Measurements from ENCODE around the gene CDK19. TPM values are rescaled to one million over a fixed set of nuclear protein-coding genes. Genes with fewer than 3 reads are reported as not detected.

CDK19 gene
- total RNA-seq, 1 donor from 2014 or later, result 34.4 TPM

GRCh38 chr6:110561008-110561396, 254.3 kb downstream of the CDK19 start:
- Histone ChIP-seq H3K27ac (no peak overlapping the region), H3K4me1 (no peaks in the 10 kb centered on the region)

GRCh38 chr6:110560239-110561007, 254.8 kb downstream of the CDK19 start:
- Histone ChIP-seq H3K27me3 (no peaks in the 10 kb centered on the region), H3K4me2 (no peak overlapping the region), H3K4me1 (no peaks in the 10 kb centered on the region), H3K9ac (no peak overlapping the region), H2AFZ (replicated peaks) (no peak overlapping the region), H3K27ac (no peak overlapping the region), H3K36me3 (no peaks in the 10 kb centered on the region), H4K20me1 (ENCODE audit: low read depth) (no peaks in the 10 kb centered on the region), H3K79me2 (ENCODE audit: low read depth) (no peaks in the 10 kb centered on the region), H3K9me3 (ENCODE audit: low read depth) (no peaks in the 10 kb centered on the region), H3K4me3 (no peak overlapping the region), H3F3A (ENCODE audit: low read depth) (no peaks in the 10 kb centered on the region)
- no peak overlapping the region for H3K27ac Mint-ChIP-seq
- H3K27me3 Mint-ChIP-seq (ENCODE audit: insufficient read depth, low read depth), result peaks cover 3% of the 10 kb centered on the region
- peaks cover 2% of the 10 kb centered on the region for H3K9me3 Mint-ChIP-seq
- H3K36me3 Mint-ChIP-seq, result no peaks in the 10 kb centered on the region
- peaks cover 2% of the 10 kb centered on the region for H3K4me1 Mint-ChIP-seq
- TF ChIP-seq, protein P1, sequence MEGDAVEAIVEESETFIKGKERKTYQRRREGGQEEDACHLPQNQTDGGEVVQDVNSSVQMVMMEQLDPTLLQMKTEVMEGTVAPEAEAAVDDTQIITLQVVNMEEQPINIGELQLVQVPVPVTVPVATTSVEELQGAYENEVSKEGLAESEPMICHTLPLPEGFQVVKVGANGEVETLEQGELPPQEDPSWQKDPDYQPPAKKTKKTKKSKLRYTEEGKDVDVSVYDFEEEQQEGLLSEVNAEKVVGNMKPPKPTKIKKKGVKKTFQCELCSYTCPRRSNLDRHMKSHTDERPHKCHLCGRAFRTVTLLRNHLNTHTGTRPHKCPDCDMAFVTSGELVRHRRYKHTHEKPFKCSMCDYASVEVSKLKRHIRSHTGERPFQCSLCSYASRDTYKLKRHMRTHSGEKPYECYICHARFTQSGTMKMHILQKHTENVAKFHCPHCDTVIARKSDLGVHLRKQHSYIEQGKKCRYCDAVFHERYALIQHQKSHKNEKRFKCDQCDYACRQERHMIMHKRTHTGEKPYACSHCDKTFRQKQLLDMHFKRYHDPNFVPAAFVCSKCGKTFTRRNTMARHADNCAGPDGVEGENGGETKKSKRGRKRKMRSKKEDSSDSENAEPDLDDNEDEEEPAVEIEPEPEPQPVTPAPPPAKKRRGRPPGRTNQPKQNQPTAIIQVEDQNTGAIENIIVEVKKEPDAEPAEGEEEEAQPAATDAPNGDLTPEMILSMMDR (IDR thresholded peaks at IDR 0.05), result no peak
- TF ChIP-seq EZH2phosphoT487 (IDR thresholded peaks at IDR 0.05) (no peak), EZH2 (IDR thresholded peaks at IDR 0.05) (no peak)
- no peak overlapping the region for H3K4me3 Mint-ChIP-seq
- DNase-seq (ENCODE audit: low spot score), result no peak

More at GRCh38 chr6:110561008-110561396, 254.3 kb downstream of the CDK19 start:
- no peak overlapping the region for H3K9ac ChIP-seq
- H3K4me3 ChIP-seq, result no peak overlapping the region
- no peaks in the 10 kb centered on the region for H3F3A ChIP-seq (ENCODE audit: low read depth)
- no peaks in the 10 kb centered on the region for H3K36me3 Mint-ChIP-seq
- no peaks in the 10 kb centered on the region for H4K20me1 ChIP-seq (ENCODE audit: low read depth)
- H3K4me3 Mint-ChIP-seq, result no peak overlapping the region
- H3K9me3 ChIP-seq (ENCODE audit: low read depth), result no peaks in the 10 kb centered on the region
- H3K36me3 ChIP-seq, result no peaks in the 10 kb centered on the region
- no peak overlapping the region for H3K4me2 ChIP-seq
- H3K27me3 Mint-ChIP-seq (ENCODE audit: insufficient read depth, low read depth), result peaks cover 3% of the 10 kb centered on the region
- TF ChIP-seq EZH2phosphoT487 (IDR thresholded peaks at IDR 0.05), result no peak
- TF ChIP-seq, protein P1 (IDR thresholded peaks at IDR 0.05), result no peak
- TF ChIP-seq EZH2 (IDR thresholded peaks at IDR 0.05), result no peak
- no peaks in the 10 kb centered on the region for H3K27me3 ChIP-seq
- H2AFZ ChIP-seq (replicated peaks), result no peak overlapping the region
- no peaks in the 10 kb centered on the region for H3K79me2 ChIP-seq (ENCODE audit: low read depth)
- no peak for DNase-seq (ENCODE audit: low spot score)
- peaks cover 4% of the 10 kb centered on the region for H3K4me1 Mint-ChIP-seq
- H3K27ac Mint-ChIP-seq, result no peak overlapping the region
- peaks cover 2% of the 10 kb centered on the region for H3K9me3 Mint-ChIP-seq

Small RNA genes within 50 kb of the gene (small RNA-seq; reads per million reads assigned to genes)
- gene RNU6-1115P (not detected), gene RNU6-957P (not detected), gene SNORA40C (not detected)

Other genes starting within 250 kb of the CDK19 start
- gene AMD1, start 59.3 kb upstream of the CDK19 start, total RNA-seq (ENCODE audit: low replicate concordance), result 94.0 and 142 TPM in 2 replicates
- gene GTF3C6, start 143.2 kb upstream of the CDK19 start, total RNA-seq (ENCODE audit: low replicate concordance), result 47.0 and 105 TPM in 2 replicates
- 27.3 and 51.9 TPM in 2 replicates for gene RPF2, start 166.6 kb upstream of the CDK19 start, total RNA-seq (ENCODE audit: low replicate concordance)